Right lobe of liver (tissue), 6 donors: ENCODE measurements around the gene RPS6KA2. TPM values are rescaled to one million over a fixed set of nuclear protein-coding genes. Genes with fewer than 3 reads are reported as not detected.
A peak's percentile ranks its signal among the peaks of the same experiment; 100 is the strongest.
"Not testable (repeated sequence)": the region's sequence is repeated elsewhere in the genome, so short reads cannot be mapped to it uniquely, and the experiment has no call there.

Experiments
- ATAC-seq, 4 donors: fragments of 200-7000 bp; cut with Tn5 transposase; one replicate each; pipeline ENCODE4 v1.9.1; 2020; ENCODE audit warnings: mild to moderate bottlenecking in 4 of 4, moderate library complexity in 4 of 4
- DNase-seq, 3 donors: peaks; one replicate each; pipeline ENCODE4 v3.0.0-alpha.2; 2020
- H3K27ac ChIP-seq, 3 donors: fragments of 200-600 bp; one replicate each; pipeline ENCODE4 v1.8.0; 2022
- H3K27me3 ChIP-seq, 2 donors: fragments of 200-600 bp; one replicate each; pipeline ENCODE4 v1.8.0; 2022
- H3K36me3 ChIP-seq, 4 donors: fragments of 200-600 bp; sonication (generic) in 1 of 4; one replicate each; pipeline versions ENCODE4 v1.5.1 to v1.8.0; 2017 to 2022; ENCODE audit warnings: control low read depth in 1 of 4
- H3K4me1 ChIP-seq, 4 donors: fragments of 200-600 bp; sonication (generic) in 1 of 4; one replicate each; pipeline versions ENCODE4 v1.5.1 to v1.8.0; 2017 to 2022; ENCODE audit warnings: control low read depth in 1 of 4
- H3K4me3 ChIP-seq, 3 donors: fragments of 200-600 bp; one replicate each; pipeline ENCODE4 v1.8.0; 2022
- H3K9me3 ChIP-seq, 4 donors: fragments of 200-600 bp; sonication (generic) in 1 of 4; one replicate each; pipeline versions ENCODE4 v1.5.1 to v1.8.0; 2017 to 2022; ENCODE audit warnings: control low read depth in 1 of 4
- POLR2A ChIP-seq: fragments of 450-650 bp; IDR thresholded peaks from one replicate; pipeline ENCODE4 v1.6.1; 2017; ENCODE audit warnings: antibody characterized with exemption, mild to moderate bottlenecking
- WGBS: methylation state at CpG from one replicate; pipeline ENCODE4 v1.1.6; 2018; ENCODE audit warnings: low coverage, low lambda C conversion rate; ENCODE audit not compliant: insufficient coverage; ENCODE audit errors: missing lambda C conversion rate; 5-methylcytosine and 5-hydroxymethylcytosine counted together
- intact Hi-C, 2 donors: fragments of 100-400 bp; cut with DNase I; formaldehyde crosslinking; loops; one replicate each; pipeline versions ENCODE4 v1.11.2 to v1.14.1; 2022
- total RNA-seq, 6 experiments: library from RNA; depleted of rRNA in 2 of 6; stranded (reverse); fragments of >200 nt in 2 of 6; fragmentation: NEBNext Ultra II Directional in 3 of 6; extraction: Animal tissue kit (Norgen Biotek cat#: 25700) in 3 of 6; gene quantifications; one replicate each; pipeline versions ENCODE4 v1.1.0 to v1.2.4, GENCODE V29; 2016 to 2023
- TF ChIP-seq, protein P1 (sequence below), 4 donors: fragments of 200-600 bp in 3 of 4; fragments of 450-650 bp in 1 of 4; IDR thresholded peaks; one replicate each; pipeline versions ENCODE4 v1.5.1 to v1.8.0; 2016 to 2022; ENCODE audit warnings: antibody characterized with exemption in 4 of 4, mild to moderate bottlenecking in 2 of 4
- donor health status: DM: no; HTN: yes; CAD: no.
- donor health status: DM: no; HTN: no; CAD: no.
- donor health status: DM: no; HTN: no; CAD: no.
- donor health status: DM: no; HTN: yes; CAD: no.
- donor health status: DM: no; HTN: yes; CAD: no.

RPS6KA2 gene
- total RNA-seq, 6 experiments from 2014 or later: 6.4 to 18.1 (median 11.1) TPM

DNA sequence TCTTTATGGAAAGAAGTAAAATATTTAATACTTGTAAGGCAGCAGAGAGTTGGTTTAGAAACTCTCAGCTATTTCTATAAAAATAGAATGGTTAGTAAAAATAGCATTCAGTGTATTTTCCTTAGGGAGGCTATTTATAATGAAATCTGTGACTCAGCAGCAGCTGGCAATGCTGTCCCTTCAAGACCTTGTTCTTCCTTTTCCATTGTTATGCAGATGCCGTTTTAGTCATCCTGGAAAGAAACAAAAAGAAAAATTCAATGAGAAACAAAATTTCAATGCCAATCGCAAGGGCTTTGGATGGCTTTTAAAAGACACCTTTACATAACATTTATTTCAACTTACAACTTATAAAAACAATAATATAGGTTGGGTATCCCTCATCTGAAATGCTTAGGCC is 261.8 kb downstream of the RPS6KA2 start:
- H3K4me1 ChIP-seq: peaks cover 0 to 44% (median 18%) of the 10 kb centered on the region in 4 donors

DNA sequence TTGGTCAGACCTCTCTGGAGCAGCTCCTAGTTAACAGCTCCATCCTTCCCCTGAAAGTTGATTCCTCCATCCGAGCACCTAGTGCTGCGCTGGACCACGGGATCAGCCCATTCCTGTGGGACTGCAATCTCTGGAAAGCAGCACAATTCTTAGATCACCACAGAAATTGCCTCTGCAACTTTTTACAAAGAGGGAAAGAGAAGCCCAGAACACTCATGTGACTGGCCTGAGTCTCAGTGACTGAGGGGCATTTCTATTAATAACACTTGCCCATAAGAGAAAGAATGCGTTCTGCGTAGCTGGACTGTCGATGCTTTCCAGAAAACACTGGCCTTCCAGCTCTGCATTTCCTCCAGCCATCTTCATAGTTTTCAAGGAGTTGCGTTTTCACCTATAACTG is 262.6 kb downstream of the RPS6KA2 start:
- no peak for ATAC-seq
- Histone ChIP-seq H3K36me3 (peaks cover 0 to 40% (median 15%) of the 10 kb centered on the region in 4 donors), H3K27me3 (no peaks in the 10 kb centered on the region), H3K4me3 (no peak overlapping the region), H3K4me1 (peaks cover 0 to 49% (median 19%) of the 10 kb centered on the region in 4 donors), H3K9me3 (no peaks in the 10 kb centered on the region), H3K27ac (no peak overlapping the region)
- no peak for DNase-seq
- intact Hi-C loops: no loop called here
- 85% methylated on average over 7 of the region's 7 CpGs for WGBS
- TF ChIP-seq, protein P1, sequence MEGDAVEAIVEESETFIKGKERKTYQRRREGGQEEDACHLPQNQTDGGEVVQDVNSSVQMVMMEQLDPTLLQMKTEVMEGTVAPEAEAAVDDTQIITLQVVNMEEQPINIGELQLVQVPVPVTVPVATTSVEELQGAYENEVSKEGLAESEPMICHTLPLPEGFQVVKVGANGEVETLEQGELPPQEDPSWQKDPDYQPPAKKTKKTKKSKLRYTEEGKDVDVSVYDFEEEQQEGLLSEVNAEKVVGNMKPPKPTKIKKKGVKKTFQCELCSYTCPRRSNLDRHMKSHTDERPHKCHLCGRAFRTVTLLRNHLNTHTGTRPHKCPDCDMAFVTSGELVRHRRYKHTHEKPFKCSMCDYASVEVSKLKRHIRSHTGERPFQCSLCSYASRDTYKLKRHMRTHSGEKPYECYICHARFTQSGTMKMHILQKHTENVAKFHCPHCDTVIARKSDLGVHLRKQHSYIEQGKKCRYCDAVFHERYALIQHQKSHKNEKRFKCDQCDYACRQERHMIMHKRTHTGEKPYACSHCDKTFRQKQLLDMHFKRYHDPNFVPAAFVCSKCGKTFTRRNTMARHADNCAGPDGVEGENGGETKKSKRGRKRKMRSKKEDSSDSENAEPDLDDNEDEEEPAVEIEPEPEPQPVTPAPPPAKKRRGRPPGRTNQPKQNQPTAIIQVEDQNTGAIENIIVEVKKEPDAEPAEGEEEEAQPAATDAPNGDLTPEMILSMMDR (IDR thresholded peaks at IDR 0.05): no peak
- no peak for TF ChIP-seq POLR2A

More for the DNA sequence above, 261.8 kb downstream of the RPS6KA2 start:
- DNase-seq (no peak), ATAC-seq (no peak)
- H3K4me3 ChIP-seq: no peak overlapping the region
- no peak for TF ChIP-seq POLR2A
- TF ChIP-seq, protein P1 (IDR thresholded peaks at IDR 0.05): no peak
- WGBS: 43% methylated on average over 2 of the region's 2 CpGs
- peaks cover 0 to 46% (median 15%) of the 10 kb centered on the region in 4 donors for H3K36me3 ChIP-seq
- H3K27me3 ChIP-seq: no peaks in the 10 kb centered on the region
- H3K9me3 ChIP-seq: no peaks in the 10 kb centered on the region
- intact Hi-C loops: no loop called here
- no peak overlapping the region for H3K27ac ChIP-seq

DNA sequence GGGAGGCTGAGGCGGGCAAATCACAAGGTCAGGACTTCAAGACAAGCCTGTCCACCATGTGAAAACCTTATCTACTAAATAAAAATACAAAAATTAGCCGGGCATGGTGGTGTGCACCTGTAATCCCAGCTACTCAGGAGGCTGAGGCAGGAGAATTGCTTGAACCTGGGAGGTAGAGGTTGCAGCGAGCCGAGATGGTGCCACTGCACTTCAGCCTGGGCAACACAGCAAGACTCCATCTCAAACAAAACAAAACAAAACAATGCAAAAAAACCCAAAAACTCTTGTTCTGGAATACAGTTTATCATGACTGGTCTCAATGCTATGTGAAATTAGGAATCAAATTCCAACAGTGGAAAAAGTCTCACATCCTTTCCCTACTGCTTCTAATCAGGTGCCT is 264.6 kb downstream of the RPS6KA2 start:
- H3K4me3 ChIP-seq, H3K9me3 ChIP-seq, H3K27me3 ChIP-seq, intact Hi-C loops, DNase-seq, ATAC-seq: not testable (repeated sequence)
- 100% methylated on average over 2 of the region's 4 CpGs for WGBS
- Histone ChIP-seq H3K27ac (peak overlapping the region in 1 of 3 donors; percentile 52), H3K36me3 (peaks cover 0 to 38% (median 15%) of the 10 kb centered on the region in 4 donors), H3K4me1 (peaks cover 0 to 44% (median 17%) of the 10 kb centered on the region in 4 donors)

DNA sequence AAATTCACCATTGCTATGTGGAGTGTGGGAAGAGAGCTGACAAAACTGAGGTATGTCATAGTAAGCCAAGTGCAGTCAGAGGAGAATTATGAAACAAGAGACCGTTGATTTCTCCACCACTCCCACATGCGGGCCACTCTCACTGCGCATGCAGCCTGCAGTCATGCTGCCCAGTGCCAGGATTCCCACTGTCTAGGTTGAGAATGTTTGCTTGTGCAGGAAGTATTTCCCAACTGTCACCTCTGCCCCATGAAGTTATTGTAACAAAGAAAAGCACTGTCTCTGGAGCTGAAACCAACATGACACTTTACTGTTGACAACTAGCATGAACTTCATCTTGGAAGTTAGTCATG is 266.0 kb downstream of the RPS6KA2 start:
- Histone ChIP-seq H3K36me3 (peaks cover 0 to 27% (median 13%) of the 10 kb centered on the region in 4 donors), H3K4me1 (peaks cover 0 to 32% (median 12%) of the 10 kb centered on the region in 4 donors), H3K9me3 (no peaks in the 10 kb centered on the region), H3K27me3 (no peaks in the 10 kb centered on the region), H3K27ac (peak overlapping the region; percentile 47 to 71 (median 67)), H3K4me3 (no peak overlapping the region)
- DNase-seq: peak; percentile 83 to 92 (median 90)
- intact Hi-C loops: no loop called here
- peak; percentile 38 for TF ChIP-seq POLR2A
- TF ChIP-seq, protein P1 (IDR thresholded peaks at IDR 0.05): no peak
- peak; percentile 87 to 97 (median 90) for ATAC-seq
- WGBS: 25% methylated on average over 1 of the region's 3 CpGs

DNA sequence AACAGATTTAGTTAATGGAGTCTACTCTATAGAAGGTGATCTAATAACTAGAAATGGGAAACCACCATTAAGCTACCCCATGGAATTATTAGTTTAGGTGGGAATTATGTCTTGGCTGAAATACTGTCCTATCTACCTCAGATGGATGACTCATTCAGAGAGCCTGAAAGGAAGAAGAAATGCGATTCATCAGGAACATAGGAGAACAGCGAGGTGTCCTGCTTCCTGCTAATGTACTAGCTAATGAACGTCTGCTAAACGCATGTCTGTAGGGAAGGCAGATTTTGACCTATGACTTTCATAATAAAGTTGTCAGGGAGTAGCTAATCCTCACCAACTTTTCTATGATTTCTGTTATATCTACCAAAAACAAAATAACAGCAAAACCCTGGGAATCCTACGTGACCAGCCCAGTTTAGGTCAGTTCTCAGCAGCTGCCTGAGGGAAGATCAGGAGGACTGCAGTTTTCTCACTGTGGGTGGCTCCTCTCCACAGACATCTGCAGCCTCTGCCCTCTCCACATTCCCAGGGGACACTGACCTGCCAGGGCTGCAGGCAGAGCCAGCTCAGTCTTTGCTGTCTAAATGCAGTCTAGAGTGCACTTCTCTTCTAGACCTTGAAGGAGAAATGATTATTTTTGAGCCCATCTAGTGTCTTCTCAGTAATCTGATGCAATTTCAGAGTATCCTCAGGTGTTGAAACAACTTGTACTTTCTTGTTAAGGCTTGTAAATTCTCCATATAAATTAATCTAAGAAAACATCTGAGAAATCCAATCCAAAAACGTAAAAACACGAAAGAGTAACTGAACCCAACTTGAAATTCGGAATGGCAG is 266.6 kb downstream of the RPS6KA2 start:
- Histone ChIP-seq H3K27ac (peak overlapping the region; percentile 47 to 71 (median 67)), H3K4me3 (no peak overlapping the region), H3K9me3 (no peaks in the 10 kb centered on the region), H3K27me3 (no peaks in the 10 kb centered on the region), H3K4me1 (peaks cover 0 to 26% (median 10%) of the 10 kb centered on the region in 4 donors), H3K36me3 (peaks cover 0 to 23% (median 11%) of the 10 kb centered on the region in 4 donors)
- TF ChIP-seq POLR2A: no peak
- TF ChIP-seq, protein P1 (IDR thresholded peaks at IDR 0.05): no peak
- WGBS: 21% methylated on average over 8 of the region's 8 CpGs
- intact Hi-C loops: no loop called here
- peak; percentile 67 to 93 (median 84) for ATAC-seq
- peak in 2 of 3 donors; percentile 75 to 80 for DNase-seq
